ENCODE results near the gene DYNLL1.

DYNLL1 gene

DNA sequence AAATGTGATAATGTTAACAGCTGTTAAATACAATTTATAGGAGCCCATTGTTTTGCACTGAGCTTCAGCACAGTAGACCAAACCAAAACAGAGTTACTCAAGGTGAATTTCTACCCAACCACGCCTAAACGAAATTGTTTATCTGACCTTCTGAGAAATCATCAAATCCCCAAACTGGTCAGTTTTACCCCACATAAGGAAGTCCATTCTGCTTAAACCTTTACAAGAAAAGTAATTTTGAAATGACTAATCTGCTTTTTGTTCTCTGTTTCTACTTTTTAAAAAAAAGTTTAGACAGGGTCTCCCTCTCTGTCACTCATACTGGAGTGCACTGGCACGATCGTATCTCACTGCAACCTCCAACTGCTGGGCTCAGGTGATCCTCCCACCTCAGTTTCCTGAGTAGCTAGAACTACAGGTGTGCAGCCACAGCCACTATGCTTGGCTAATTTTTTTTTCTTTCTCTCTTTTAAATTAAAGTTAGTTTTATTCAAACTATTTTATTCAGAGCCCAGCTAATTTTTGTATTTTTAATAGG is 36.9 kb downstream of the DYNLL1 start:
- H3K79me1 ChIP-seq (ENCODE audit: low read depth, low read length), result peaks cover 8% of the 10 kb centered on the region
- no peak overlapping the region for H3K4ac ChIP-seq (ENCODE audit: low read length)
- H2BK15ac ChIP-seq (ENCODE audit: low read length), result no peak overlapping the region
- no peak overlapping the region for H2BK120ac ChIP-seq (ENCODE audit: low read depth, low read length)
- H2AK5ac ChIP-seq (ENCODE audit: low read depth, low read length), result no peak overlapping the region
- H4K8ac ChIP-seq (ENCODE audit: low read depth, low read length), result no peak overlapping the region
- DNase-seq (ENCODE audit: low spot score), result no peak
- no peak overlapping the region for H3K18ac ChIP-seq (ENCODE audit: low read length)
- H4K91ac ChIP-seq (ENCODE audit: low read depth, low read length, poor library complexity), result no peak overlapping the region
- H3K27ac ChIP-seq (replicated peaks; ENCODE audit: low read length), result no peak overlapping the region
- no CpG with 5 or more reads among the region's 4 CpGs for WGBS, 2 donors (ENCODE audit: extremely low coverage in 2 of 2, insufficient read length in 2 of 2, insufficient replicate concordance in 1 of 2)
- H3K9me3 ChIP-seq (replicated peaks in 1 of 2; ENCODE audit: control insufficient read depth in 2 of 2, insufficient read depth in 1 of 2, low read depth in 1 of 2, low read length in 2 of 2), result no peaks in the 10 kb centered on the region
- H3K4me3 ChIP-seq (ENCODE audit: low read length in 2 of 2), result no peak overlapping the region
- no peaks in the 10 kb centered on the region for H3K27me3 ChIP-seq (ENCODE audit: control insufficient read depth in 3 of 3, insufficient read depth in 3 of 3, low read depth in 1 of 3, low read length in 3 of 3)
- no peak overlapping the region for H3K9ac ChIP-seq (ENCODE audit: low read depth, low read length, poor library complexity)
- no peak overlapping the region for H3K23ac ChIP-seq (ENCODE audit: low read depth, low read length, poor library complexity)
- no peak overlapping the region for H2BK12ac ChIP-seq (ENCODE audit: low read length)
- no peak overlapping the region for H2AFZ ChIP-seq (ENCODE audit: low read length)
- H3K36me3 ChIP-seq (replicated peaks in 1 of 2; ENCODE audit: control insufficient read depth in 2 of 2, insufficient read depth in 2 of 2, low read length in 2 of 2), result peaks cover 0 to 23% of the 10 kb centered on the region in 2 donors
- H3K14ac ChIP-seq (ENCODE audit: low read length), result no peak overlapping the region
- H3K4me2 ChIP-seq (ENCODE audit: insufficient read depth, low read length, poor library complexity, severe bottlenecking), result no peak overlapping the region
- H2BK5ac ChIP-seq (ENCODE audit: low read length), result no peak overlapping the region
- H3K4me1 ChIP-seq (ENCODE audit: control insufficient read depth in 2 of 2, insufficient read depth in 1 of 2, low read depth in 1 of 2, low read length in 2 of 2), result peaks cover 6 to 22% of the 10 kb centered on the region in 2 donors

DNA sequence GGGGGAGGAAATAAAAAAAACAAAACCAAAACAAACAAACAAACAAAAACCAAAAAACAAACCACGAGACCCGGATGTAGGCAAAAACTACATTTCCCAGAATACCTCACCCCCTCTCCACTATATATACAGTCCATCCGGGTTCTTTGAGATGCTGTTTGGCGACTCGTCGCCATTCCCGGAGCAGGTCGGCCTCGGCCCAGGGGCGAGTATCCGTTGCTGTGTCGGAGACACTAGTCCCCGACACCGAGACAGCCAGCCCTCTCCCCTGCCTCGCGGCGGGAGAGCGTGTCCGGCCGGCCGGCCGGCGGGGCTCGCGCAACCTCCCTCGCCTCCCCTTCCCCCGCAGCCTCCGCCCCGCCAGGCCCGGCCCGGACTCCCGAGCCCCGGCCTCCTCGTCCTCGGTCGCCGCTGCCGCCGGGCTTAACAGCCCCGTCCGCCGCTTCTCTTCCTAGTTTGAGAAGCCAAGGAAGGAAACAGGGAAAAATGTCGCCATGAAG is 38.3 kb downstream of the DYNLL1 start, which contains the start of gene RNF10:
Gene RNF10 (plus strand): TSS at position 154 of the 500 bp plus-strand sequence. CDS start 456 bp downstream, outside the sequence.
- H4K8ac ChIP-seq (ENCODE audit: low read depth, low read length), result no peak within 1 kb of the TSS
- H2BK15ac ChIP-seq (ENCODE audit: low read length), result no peak within 1 kb of the TSS
- H4K91ac ChIP-seq (ENCODE audit: low read depth, low read length, poor library complexity), result no peak within 1 kb of the TSS
- no CpG with 5 or more reads among the region's 43 CpGs for WGBS, 2 donors (ENCODE audit: extremely low coverage in 2 of 2, insufficient read length in 2 of 2, insufficient replicate concordance in 1 of 2)
- no peak within 1 kb of the TSS for H2BK12ac ChIP-seq (ENCODE audit: low read length)
- H2BK120ac ChIP-seq (ENCODE audit: low read depth, low read length), result no peak within 1 kb of the TSS
- H3K18ac ChIP-seq (ENCODE audit: low read length), result peak within 1 kb of the TSS; percentile 94
- H3K4ac ChIP-seq (ENCODE audit: low read length), result no peak within 1 kb of the TSS
- H3K4me3 ChIP-seq (ENCODE audit: low read length in 2 of 2), result peak within 1 kb of the TSS; percentile 86 to 93
- peaks cover 8% of the 10 kb centered on the region for H3K79me1 ChIP-seq (ENCODE audit: low read depth, low read length)
- peaks cover 6 to 24% of the 10 kb centered on the region in 2 donors for H3K4me1 ChIP-seq (ENCODE audit: control insufficient read depth in 2 of 2, insufficient read depth in 1 of 2, low read depth in 1 of 2, low read length in 2 of 2)
- H2BK5ac ChIP-seq (ENCODE audit: low read length), result no peak within 1 kb of the TSS
- H2AK5ac ChIP-seq (ENCODE audit: low read depth, low read length), result no peak within 1 kb of the TSS
- no peaks in the 10 kb centered on the region for H3K9me3 ChIP-seq (replicated peaks in 1 of 2; ENCODE audit: control insufficient read depth in 2 of 2, insufficient read depth in 1 of 2, low read depth in 1 of 2, low read length in 2 of 2)
- no peaks in the 10 kb centered on the region for H3K27me3 ChIP-seq (ENCODE audit: control insufficient read depth in 3 of 3, insufficient read depth in 3 of 3, low read depth in 1 of 3, low read length in 3 of 3)
- H3K9ac ChIP-seq (ENCODE audit: low read depth, low read length, poor library complexity), result peak within 1 kb of the TSS; percentile 94
- H3K27ac ChIP-seq (replicated peaks; ENCODE audit: low read length), result peak within 1 kb of the TSS; percentile 29
- H3K4me2 ChIP-seq (ENCODE audit: insufficient read depth, low read length, poor library complexity, severe bottlenecking), result peak within 1 kb of the TSS; percentile 85
- peak within 1 kb of the TSS; percentile 87 for H2AFZ ChIP-seq (ENCODE audit: low read length)
- H3K14ac ChIP-seq (ENCODE audit: low read length), result no peak within 1 kb of the TSS
- peaks cover 0 to 38% of the 10 kb centered on the region in 2 donors for H3K36me3 ChIP-seq (replicated peaks in 1 of 2; ENCODE audit: control insufficient read depth in 2 of 2, insufficient read depth in 2 of 2, low read length in 2 of 2)
- peak; percentile 90 for DNase-seq (ENCODE audit: low spot score)
- H3K23ac ChIP-seq (ENCODE audit: low read depth, low read length, poor library complexity), result peak within 1 kb of the TSS; percentile 83

DNA sequence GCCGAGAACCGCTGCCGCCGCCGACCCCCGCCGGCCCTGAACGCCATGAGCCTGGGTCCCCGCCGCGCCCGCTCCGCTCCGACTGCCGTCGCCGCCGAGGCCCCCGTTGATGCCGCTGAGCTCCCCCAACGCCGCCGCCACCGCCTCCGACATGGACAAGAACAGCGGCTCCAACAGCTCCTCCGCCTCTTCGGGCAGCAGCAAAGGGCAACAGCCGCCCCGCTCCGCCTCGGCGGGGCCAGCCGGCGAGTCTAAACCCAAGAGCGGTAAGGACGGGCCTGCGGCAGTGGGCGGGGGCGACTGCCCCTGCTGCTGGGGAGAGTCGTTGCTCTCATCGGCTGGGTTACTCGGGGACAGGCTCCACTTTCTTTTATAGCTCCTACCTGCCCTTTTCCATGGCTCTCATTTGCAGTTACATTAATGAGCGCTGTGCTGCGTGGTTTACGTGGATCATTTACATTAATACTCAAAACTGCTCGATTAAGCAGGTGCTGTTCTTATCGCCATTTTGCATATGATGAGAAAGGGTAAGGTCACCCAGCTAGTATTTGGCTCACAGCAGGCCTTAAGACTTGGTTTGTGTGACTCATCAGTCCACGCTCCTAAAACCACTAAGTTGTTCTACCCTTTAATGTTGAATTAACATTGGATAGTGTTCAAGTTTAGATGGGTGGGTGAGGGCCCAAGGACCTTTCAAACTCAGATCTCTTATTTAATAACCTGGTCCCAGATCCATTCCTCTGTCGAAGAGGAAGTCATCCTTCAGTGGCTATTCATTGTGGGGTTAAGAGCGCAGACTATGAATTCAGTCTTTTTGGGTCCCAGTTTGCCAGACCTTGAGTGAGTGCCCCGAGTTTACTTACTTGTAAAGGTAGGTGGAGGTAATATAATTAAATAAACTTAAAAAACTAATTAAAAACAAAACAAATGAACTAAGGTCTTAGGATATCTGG is 39.1 kb downstream of the DYNLL1 start:
- peaks cover 8% of the 10 kb centered on the region for H3K79me1 ChIP-seq (ENCODE audit: low read depth, low read length)
- peak overlapping the region; percentile 86 to 93 for H3K4me3 ChIP-seq (ENCODE audit: low read length in 2 of 2)
- H3K27me3 ChIP-seq (ENCODE audit: control insufficient read depth in 3 of 3, insufficient read depth in 3 of 3, low read depth in 1 of 3, low read length in 3 of 3), result no peaks in the 10 kb centered on the region
- H3K18ac ChIP-seq (ENCODE audit: low read length), result peak overlapping the region; percentile 94
- H4K8ac ChIP-seq (ENCODE audit: low read depth, low read length), result no peak overlapping the region
- H2BK5ac ChIP-seq (ENCODE audit: low read length), result no peak overlapping the region
- no peak overlapping the region for H2BK12ac ChIP-seq (ENCODE audit: low read length)
- peak; percentile 52 for DNase-seq (ENCODE audit: low spot score)
- no CpG with 5 or more reads among the region's 52 CpGs for WGBS, 2 donors (ENCODE audit: extremely low coverage in 2 of 2, insufficient read length in 2 of 2, insufficient replicate concordance in 1 of 2)
- H3K9ac ChIP-seq (ENCODE audit: low read depth, low read length, poor library complexity), result peak overlapping the region; percentile 94
- no peak overlapping the region for H2BK15ac ChIP-seq (ENCODE audit: low read length)
- peak overlapping the region; percentile 29 for H3K27ac ChIP-seq (replicated peaks; ENCODE audit: low read length)
- peaks cover 0 to 44% of the 10 kb centered on the region in 2 donors for H3K36me3 ChIP-seq (replicated peaks in 1 of 2; ENCODE audit: control insufficient read depth in 2 of 2, insufficient read depth in 2 of 2, low read length in 2 of 2)
- no peak overlapping the region for H2BK120ac ChIP-seq (ENCODE audit: low read depth, low read length)
- no peak overlapping the region for H4K91ac ChIP-seq (ENCODE audit: low read depth, low read length, poor library complexity)
- no peak overlapping the region for H3K14ac ChIP-seq (ENCODE audit: low read length)
- H2AK5ac ChIP-seq (ENCODE audit: low read depth, low read length), result no peak overlapping the region
- peak overlapping the region; percentile 87 for H2AFZ ChIP-seq (ENCODE audit: low read length)
- H3K9me3 ChIP-seq (replicated peaks in 1 of 2; ENCODE audit: control insufficient read depth in 2 of 2, insufficient read depth in 1 of 2, low read depth in 1 of 2, low read length in 2 of 2), result no peaks in the 10 kb centered on the region
- peak overlapping the region; percentile 83 for H3K23ac ChIP-seq (ENCODE audit: low read depth, low read length, poor library complexity)
- H3K4me1 ChIP-seq (ENCODE audit: control insufficient read depth in 2 of 2, insufficient read depth in 1 of 2, low read depth in 1 of 2, low read length in 2 of 2), result peaks cover 6 to 19% of the 10 kb centered on the region in 2 donors
- H3K4ac ChIP-seq (ENCODE audit: low read length), result no peak overlapping the region
- peak overlapping the region; percentile 85 for H3K4me2 ChIP-seq (ENCODE audit: insufficient read depth, low read length, poor library complexity, severe bottlenecking)
